Caco-2 (cell line): ENCODE data around the gene TUBA1C. TPM values are rescaled to one million over a fixed set of nuclear protein-coding genes. Genes with fewer than 3 reads are reported as not detected.

Experiments
- BruUV-seq: library from RNA; stranded (reverse); fragments of 400-500 nt; replicated peaks from 2 replicates; lab custom pipeline; 2021; lab: Mats Ljungman, UMichigan
- CTCF ChIA-PET: fragments of 300-600 bp; sonication (Branson Sonifier 250); formaldehyde crosslinking; loops from one replicate; lab custom pipeline; 2022; ENCODE audit warnings: antibody characterized with exemption; lab: Charles Lee
- POLR2A ChIA-PET: fragments of 300-600 bp; sonication (Branson Sonifier 250); formaldehyde crosslinking; loops from one replicate; lab custom pipeline; 2022; ENCODE audit warnings: antibody characterized with exemption; lab: Charles Lee
- DNase-seq, 2 experiments: peaks; one replicate each; pipeline versions ENCODE4 v3.0.0 to v3.0.0-alpha.2; 2020 to 2022
- H3K27me3 ChIP-seq: replicated peaks from 2 replicates; pipeline ENCODE4 v1.6.0; 2011; ENCODE audit warnings: low read length; ENCODE audit not compliant: control insufficient read depth, insufficient read depth
- H3K36me3 ChIP-seq: 2 replicates; pipeline ENCODE4 v1.5.1; 2011; ENCODE audit warnings: low read length; ENCODE audit not compliant: control insufficient read depth, insufficient read depth
- H3K4me1 ChIP-seq: fragments of 250-450 bp; sonication (Bioruptor Pico); 2 replicates; pipeline ENCODE4 v1.5.1; 2020; ENCODE audit warnings: mild to moderate bottlenecking
- H3K4me3 ChIP-seq: 2 replicates; pipeline ENCODE4 v1.5.1; 2011; ENCODE audit warnings: low read depth, mild to moderate bottlenecking, control low read depth, low read length
- H3K9me3 ChIP-seq: fragments of 250-450 bp; sonication (Bioruptor Pico); 2 replicates; pipeline ENCODE4 v1.5.1; 2020; ENCODE audit warnings: mild to moderate bottlenecking, moderate library complexity
- H3K27ac Mint-ChIP-seq: one replicate; pipeline ENCODE4 v1.8.0; 2022; ENCODE audit warnings: mixed read lengths; ENCODE audit not compliant: unreplicated experiment
- H3K27me3 Mint-ChIP-seq: one replicate; pipeline ENCODE4 v1.8.0; 2022; ENCODE audit warnings: mixed read lengths; ENCODE audit not compliant: insufficient read depth, unreplicated experiment
- H3K36me3 Mint-ChIP-seq: one replicate; pipeline ENCODE4 v1.8.0; 2022; ENCODE audit warnings: mild to moderate bottlenecking, mixed read lengths; ENCODE audit not compliant: insufficient read depth, unreplicated experiment
- H3K4me1 Mint-ChIP-seq: one replicate; pipeline ENCODE4 v1.8.0; 2022; ENCODE audit warnings: low read depth, mixed read lengths; ENCODE audit not compliant: unreplicated experiment
- H3K4me3 Mint-ChIP-seq: one replicate; pipeline ENCODE4 v1.8.0; 2022; ENCODE audit warnings: mild to moderate bottlenecking, moderate library complexity, mixed read lengths; ENCODE audit not compliant: unreplicated experiment
- H3K9me3 Mint-ChIP-seq: one replicate; pipeline ENCODE4 v1.8.0; 2022; ENCODE audit warnings: mixed read lengths; ENCODE audit not compliant: unreplicated experiment
- CTCF ChIP-seq, 2 experiments: fragments of 200-600 bp in 1 of 2; IDR thresholded peaks; 1 replicate in 1 of 2; 2 replicates in 1 of 2; pipeline versions ENCODE4 v1.5.1 to v1.8.0; 2011 to 2022; ENCODE audit warnings: antibody characterized with exemption in 1 of 2, control low read depth in 1 of 2, inconsistent platforms in 1 of 2, low read depth in 1 of 2, low read length in 1 of 2, mild to moderate bottlenecking in 1 of 2, moderate library complexity in 1 of 2; ENCODE audit not compliant: insufficient read depth in 1 of 2, severe bottlenecking in 1 of 2, unreplicated experiment in 1 of 2
- intact Hi-C: fragments of 100-400 bp; cut with micrococcal nuclease; formaldehyde crosslinking; loops from one replicate; pipeline ENCODE4 v1.10.0; 2022; ENCODE audit not compliant: unreplicated experiment
- total RNA-seq: library from RNA; stranded (reverse); gene quantifications from 2 replicates; pipeline ENCODE4 v1.2.3, GENCODE V29; 2022

The TUBA1C gene
- total RNA-seq, 1 experiment from 2014 or later, result 638 TPM

DNA sequence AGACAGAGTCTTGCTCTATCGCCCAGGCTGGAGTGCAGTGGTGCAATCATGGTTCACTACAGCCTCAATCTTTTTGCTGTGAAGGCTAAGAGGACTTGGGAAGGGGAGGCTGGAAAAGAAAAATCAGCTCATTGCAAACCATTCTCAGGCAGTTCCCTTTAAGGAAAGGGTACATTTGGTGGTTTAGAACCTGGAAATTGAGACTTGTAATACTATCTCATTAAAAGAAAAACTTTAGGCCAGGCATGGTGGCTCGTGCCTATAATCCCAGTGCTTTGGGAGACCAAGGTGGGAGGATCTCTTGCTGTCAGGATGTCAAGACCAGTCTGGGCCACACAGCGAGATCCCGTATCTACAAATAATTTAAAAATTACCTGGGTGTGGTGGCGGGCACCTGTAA lies 21.3 kb upstream of the TUBA1C start:
- no peaks in the 10 kb centered on the region for H3K36me3 Mint-ChIP-seq
- Histone ChIP-seq H3K4me1 (peaks cover 6% of the 10 kb centered on the region), H3K9me3 (no peaks in the 10 kb centered on the region), H3K27me3 (no peaks in the 10 kb centered on the region), H3K36me3 (no peaks in the 10 kb centered on the region), H3K4me3 (no peak overlapping the region)
- BruUV-seq, result no TSS peak
- TF ChIP-seq CTCF (IDR thresholded peaks at IDR 0.05; ENCODE audit: insufficient read depth in 1 of 2, low read depth in 1 of 2, low read length in 1 of 2, severe bottlenecking in 1 of 2, unreplicated experiment in 1 of 2), result no peak
- ChIA-PET CTCF (interaction anchor here (0.6 kb wide), 1 partner anchor 8 kb away, joined by 6 read pairs; no protein-coding TSS in a partner anchor), POLR2A (no interaction called here)
- no peaks in the 10 kb centered on the region for H3K27me3 Mint-ChIP-seq
- DNase-seq, result no peak
- H3K4me1 Mint-ChIP-seq, result no peaks in the 10 kb centered on the region
- H3K27ac Mint-ChIP-seq, result no peak overlapping the region
- H3K9me3 Mint-ChIP-seq, result no peaks in the 10 kb centered on the region
- intact Hi-C loops, result no loop called here
- H3K4me3 Mint-ChIP-seq, result no peak overlapping the region

- TF ChIP-seq CTCF (IDR thresholded peaks at IDR 0.05; ENCODE audit: insufficient read depth in 1 of 2, low read depth in 1 of 2, low read length in 1 of 2, severe bottlenecking in 1 of 2, unreplicated experiment in 1 of 2), result no peak
- Histone ChIP-seq H3K4me1 (peaks cover 6% of the 10 kb centered on the region), H3K9me3 (no peaks in the 10 kb centered on the region), H3K27me3 (no peaks in the 10 kb centered on the region), H3K36me3 (no peaks in the 10 kb centered on the region), H3K4me3 (no peak overlapping the region)
- Mint-ChIP-seq H3K9me3 (no peaks in the 10 kb centered on the region), H3K4me1 (no peaks in the 10 kb centered on the region), H3K4me3 (no peak overlapping the region), H3K36me3 (no peaks in the 10 kb centered on the region), H3K27ac (no peak overlapping the region), H3K27me3 (no peaks in the 10 kb centered on the region)
- no TSS peak for BruUV-seq
- DNase-seq, result no peak
- ChIA-PET CTCF (interaction anchor here (0.6 to 1.5 kb wide), 3 partner anchors 9 to 156 kb away, joined by 3 to 6 read pairs (median 4); no protein-coding TSS in a partner anchor), POLR2A (interaction anchor here (0.6 kb wide), 1 partner anchor 162 kb away, joined by 5 read pairs; no protein-coding TSS in a partner anchor)
- intact Hi-C loops, result no loop called here
These were observed 20.7 kb upstream of the TUBA1C start for GRCh38 chr12:49244176-49244575.

DNA sequence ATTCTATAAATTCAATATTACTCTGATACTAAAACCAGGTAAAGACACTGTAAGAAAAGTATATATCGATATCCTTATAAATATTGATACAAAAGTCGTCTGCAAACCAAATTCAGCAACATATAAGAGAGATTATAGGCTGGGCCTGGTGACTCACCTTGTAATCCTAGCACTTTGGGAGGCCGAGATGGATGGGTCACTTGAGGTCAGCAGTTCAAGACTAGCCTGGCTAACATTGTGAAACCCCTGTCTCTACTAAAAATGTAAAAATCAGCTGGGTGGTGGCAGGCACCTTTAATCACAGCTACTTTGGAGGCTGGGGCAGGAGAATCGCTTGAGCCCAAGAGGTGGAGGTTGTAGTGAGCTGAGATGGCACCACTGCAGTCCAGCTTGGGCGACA lies 13.5 kb upstream of the TUBA1C start:
- Mint-ChIP-seq H3K36me3 (no peaks in the 10 kb centered on the region), H3K4me1 (no peaks in the 10 kb centered on the region), H3K9me3 (no peaks in the 10 kb centered on the region), H3K27me3 (no peaks in the 10 kb centered on the region), H3K27ac (no peak overlapping the region), H3K4me3 (no peak overlapping the region)
- intact Hi-C loops, result no loop called here
- no peaks in the 10 kb centered on the region for H3K9me3 ChIP-seq
- no peaks in the 10 kb centered on the region for H3K27me3 ChIP-seq
- no peaks in the 10 kb centered on the region for H3K36me3 ChIP-seq
- no peak overlapping the region for H3K4me3 ChIP-seq
- no peaks in the 10 kb centered on the region for H3K4me1 ChIP-seq
- TF ChIP-seq CTCF (IDR thresholded peaks at IDR 0.05; ENCODE audit: insufficient read depth in 1 of 2, low read depth in 1 of 2, low read length in 1 of 2, severe bottlenecking in 1 of 2, unreplicated experiment in 1 of 2), result no peak
- CTCF ChIA-PET, result no interaction called here
- DNase-seq, result no peak
- POLR2A ChIA-PET, result no interaction called here
- BruUV-seq, result no TSS peak
